Karpas-422 (cell line): Measurements from ENCODE around the gene INS. TPM values are rescaled to one million over a fixed set of nuclear protein-coding genes. Genes with fewer than 3 reads are reported as not detected.

Experiments
- DNase-seq: peaks from one replicate; pipeline ENCODE4 v3.0.0-alpha.2; 2015
- H2AFZ ChIP-seq: fragments of 200-600 bp; sonication (generic); 2 replicates; pipeline ENCODE4 v1.6.1; 2014; ENCODE audit warnings: antibody characterized with exemption, low read length, mixed read lengths
- H3K27ac ChIP-seq: fragments of 200-600 bp; sonication (generic); 2 replicates; pipeline ENCODE4 v1.5.1; 2014; ENCODE audit warnings: mild to moderate bottlenecking, low read length, moderate library complexity
- H3K27me3 ChIP-seq: fragments of 200-600 bp; sonication (generic); 2 replicates; pipeline ENCODE4 v1.6.1; 2014; ENCODE audit warnings: low read length, mixed read lengths
- H3K36me3 ChIP-seq: fragments of 200-600 bp; sonication (generic); 2 replicates; pipeline ENCODE4 v1.6.1; 2014; ENCODE audit warnings: low read length, mixed read lengths; ENCODE audit not compliant: insufficient read depth
- H3K4me1 ChIP-seq: fragments of 200-600 bp; sonication (generic); 2 replicates; pipeline ENCODE4 v1.6.1; 2014; ENCODE audit warnings: mild to moderate bottlenecking, low read length, mixed read lengths
- H3K4me2 ChIP-seq: fragments of 200-600 bp; sonication (generic); 2 replicates; pipeline ENCODE4 v1.6.1; 2014; ENCODE audit warnings: low read length, low read depth, mild to moderate bottlenecking; ENCODE audit not compliant: poor library complexity, severe bottlenecking
- H3K4me3 ChIP-seq: fragments of 200-600 bp; sonication (generic); 2 replicates; pipeline ENCODE4 v1.5.1; 2014; ENCODE audit warnings: mild to moderate bottlenecking, antibody characterized with exemption, low read length, mixed read lengths
- H3K79me2 ChIP-seq: fragments of 200-600 bp; sonication (generic); 2 replicates; pipeline ENCODE4 v1.6.1; 2014; ENCODE audit warnings: mild to moderate bottlenecking, low read length, mixed read lengths
- H3K9ac ChIP-seq: fragments of 200-600 bp; sonication (generic); 2 replicates; pipeline ENCODE4 v1.6.0; 2014; ENCODE audit warnings: low read length
- H3K9me2 ChIP-seq: fragments of 200-600 bp; sonication (generic), shearing (Covaris generic); replicated peaks from 2 replicates; pipeline ENCODE4 v1.6.0; 2014; ENCODE audit warnings: mild to moderate bottlenecking, low read length, moderate library complexity; ENCODE audit not compliant: insufficient read depth
- H3K9me3 ChIP-seq: fragments of 300-700, 200-600 bp; sonication (generic); 2 replicates; pipeline ENCODE4 v1.6.1; 2014; ENCODE audit warnings: low read length, mixed read lengths
- H4K20me1 ChIP-seq: fragments of 200-600 bp; sonication (generic); 2 replicates; pipeline ENCODE4 v1.6.1; 2014; ENCODE audit warnings: mild to moderate bottlenecking, antibody characterized with exemption, low read length, low read depth; ENCODE audit not compliant: insufficient read depth
- total RNA-seq: library from RNA; depleted of rRNA; stranded (reverse); fragments of >200 nt; shearing (Covaris generic); gene quantifications from 2 replicates; pipeline ENCODE4 v1.2.3, GENCODE V29; 2014; ENCODE audit warnings: low replicate concordance

Gene INS
- total RNA-seq, 1 experiment from 2014 or later, result not detected

GRCh38 chr11:2157294-2158040 is 3.5 kb downstream of the INS start:
- Histone ChIP-seq H2AFZ (no peak overlapping the region), H3K27ac (no peak overlapping the region), H3K9me3 (no peaks in the 10 kb centered on the region), H3K9ac (no peak overlapping the region), H3K4me1 (no peaks in the 10 kb centered on the region), H3K4me2 (no peak overlapping the region), H3K36me3 (no peaks in the 10 kb centered on the region), H3K79me2 (no peaks in the 10 kb centered on the region), H3K9me2 (no peaks in the 10 kb centered on the region), H3K27me3 (no peaks in the 10 kb centered on the region), H4K20me1 (peaks cover 3% of the 10 kb centered on the region; the same call in 1 of the 2 replicates), H3K4me3 (no peak overlapping the region)
- no peak for DNase-seq

- Histone ChIP-seq H3K4me2 (no peak overlapping the region), H3K27ac (no peak overlapping the region), H4K20me1 (peaks cover 5% of the 10 kb centered on the region; the same call in 1 of the 2 replicates), H3K9me3 (no peaks in the 10 kb centered on the region), H2AFZ (no peak overlapping the region), H3K36me3 (no peaks in the 10 kb centered on the region), H3K4me1 (0 out of 2 replicates have a peak, but pooled peaks cover 2% of the 10 kb centered on the region), H3K9me2 (no peaks in the 10 kb centered on the region), H3K27me3 (no peaks in the 10 kb centered on the region), H3K9ac (no peak overlapping the region), H3K79me2 (no peaks in the 10 kb centered on the region), H3K4me3 (no peak overlapping the region)
- peak; percentile 77 for DNase-seq
Measured at GRCh38 chr11:2156416-2157182, 4.4 kb downstream of the INS start.

- H3K9me2 ChIP-seq, result no peaks in the 10 kb centered on the region
- no peak overlapping the region for H3K4me3 ChIP-seq
- H3K4me1 ChIP-seq, result 0 out of 2 replicates have a peak, but pooled peaks cover 3% of the 10 kb centered on the region
- no peaks in the 10 kb centered on the region for H3K27me3 ChIP-seq
- H3K27ac ChIP-seq, result no peak overlapping the region
- H3K9ac ChIP-seq, result no peak overlapping the region
- no peaks in the 10 kb centered on the region for H3K36me3 ChIP-seq
- H3K79me2 ChIP-seq, result no peaks in the 10 kb centered on the region
- no peak overlapping the region for H2AFZ ChIP-seq
- H3K9me3 ChIP-seq, result no peaks in the 10 kb centered on the region
- peaks cover 6% of the 10 kb centered on the region; the same call in 1 of the 2 replicates for H4K20me1 ChIP-seq
- no peak overlapping the region for H3K4me2 ChIP-seq
- DNase-seq, result no peak
Measured at GRCh38 chr11:2155511-2155910, 5.5 kb downstream of the INS start.

- Histone ChIP-seq H3K79me2 (no peaks in the 10 kb centered on the region), H3K4me3 (no peak overlapping the region), H2AFZ (no peak overlapping the region), H3K4me2 (no peak overlapping the region), H3K27ac (no peak overlapping the region), H3K9ac (no peak overlapping the region), H3K4me1 (0 out of 2 replicates have a peak, but pooled peaks cover 3% of the 10 kb centered on the region), H3K36me3 (no peaks in the 10 kb centered on the region), H3K9me3 (no peaks in the 10 kb centered on the region), H4K20me1 (peaks cover 6% of the 10 kb centered on the region; the same call in 1 of the 2 replicates), H3K27me3 (no peaks in the 10 kb centered on the region), H3K9me2 (no peaks in the 10 kb centered on the region)
- no peak for DNase-seq
Measured at GRCh38 chr11:2154889-2155288, 6.1 kb downstream of the INS start.

GRCh38 chr11:2154195-2154585 is 6.8 kb downstream of the INS start:
- H2AFZ ChIP-seq, result no peak overlapping the region
- no peak overlapping the region for H3K27ac ChIP-seq
- H3K4me2 ChIP-seq, result no peak overlapping the region
- no peak overlapping the region for H3K9ac ChIP-seq
- no peak for DNase-seq
- H3K27me3 ChIP-seq, result no peaks in the 10 kb centered on the region
- no peaks in the 10 kb centered on the region for H3K79me2 ChIP-seq
- 0 out of 2 replicates have a peak, but pooled peaks cover 3% of the 10 kb centered on the region for H3K4me1 ChIP-seq
- H3K4me3 ChIP-seq, result no peak overlapping the region
- no peaks in the 10 kb centered on the region for H3K9me2 ChIP-seq
- H3K9me3 ChIP-seq, result no peaks in the 10 kb centered on the region
- H3K36me3 ChIP-seq, result no peaks in the 10 kb centered on the region
- peaks cover 6% of the 10 kb centered on the region; the same call in 1 of the 2 replicates for H4K20me1 ChIP-seq

GRCh38 chr11:2153581-2154194 is 7.3 kb downstream of the INS start:
- Histone ChIP-seq H3K27me3 (no peaks in the 10 kb centered on the region), H3K4me3 (no peak overlapping the region), H3K9me2 (no peaks in the 10 kb centered on the region), H3K27ac (no peak overlapping the region), H3K4me1 (0 out of 2 replicates have a peak, but pooled peaks cover 3% of the 10 kb centered on the region), H3K36me3 (no peaks in the 10 kb centered on the region), H3K9ac (no peak overlapping the region), H3K9me3 (no peaks in the 10 kb centered on the region), H2AFZ (no peak overlapping the region), H4K20me1 (peaks cover 6% of the 10 kb centered on the region; the same call in 1 of the 2 replicates), H3K79me2 (no peaks in the 10 kb centered on the region), H3K4me2 (no peak overlapping the region)
- DNase-seq, result no peak

- no peak overlapping the region for H2AFZ ChIP-seq
- H3K9me3 ChIP-seq, result no peaks in the 10 kb centered on the region
- no peak overlapping the region for H3K4me2 ChIP-seq
- H3K36me3 ChIP-seq, result no peaks in the 10 kb centered on the region
- H3K27me3 ChIP-seq, result no peaks in the 10 kb centered on the region
- peak; percentile 92 for DNase-seq
- no peaks in the 10 kb centered on the region for H3K9me2 ChIP-seq
- no peak overlapping the region for H3K9ac ChIP-seq
- 0 out of 2 replicates have a peak, but pooled peaks cover 3% of the 10 kb centered on the region for H3K4me1 ChIP-seq
- no peak overlapping the region for H3K4me3 ChIP-seq
- H4K20me1 ChIP-seq, result peaks cover 3% of the 10 kb centered on the region; the same call in 1 of the 2 replicates
- H3K79me2 ChIP-seq, result no peaks in the 10 kb centered on the region
- no peak overlapping the region for H3K27ac ChIP-seq
Measured at GRCh38 chr11:2151500-2152257, 9.3 kb downstream of the INS start.
